Measurements from ENCODE around the gene AGPS.
"Not testable (repeated sequence)": the region's sequence is repeated elsewhere in the genome, so short reads cannot be mapped to it uniquely, and the experiment has no call there.

The AGPS gene

DNA sequence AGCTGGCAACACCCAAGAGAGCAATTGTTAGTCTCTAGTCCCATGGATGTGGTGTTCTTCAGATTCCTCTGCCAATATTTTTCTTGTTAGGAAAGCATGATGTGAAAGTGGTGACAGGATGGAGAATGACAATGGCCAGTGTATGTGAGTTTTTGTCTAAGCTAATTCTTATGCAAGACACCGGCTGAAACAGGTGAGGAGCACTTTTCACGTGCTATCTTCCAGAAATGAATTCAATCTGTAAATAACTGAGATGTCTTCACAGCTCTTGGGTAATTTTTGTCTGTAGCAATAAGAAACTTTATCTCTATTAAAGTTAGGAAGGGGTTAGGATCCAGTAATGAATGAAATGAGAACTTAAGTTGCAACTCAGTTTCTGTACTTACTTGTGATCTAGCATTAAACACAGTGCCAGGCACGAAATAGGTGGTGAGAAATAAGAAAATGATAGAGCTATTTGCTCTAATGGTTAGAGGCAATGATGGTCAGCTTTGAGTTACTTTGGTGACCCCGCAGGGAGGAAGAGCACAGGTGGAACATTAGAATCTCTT, 676 bp upstream of the AGPS start:
- DNase-seq: no peak

DNA sequence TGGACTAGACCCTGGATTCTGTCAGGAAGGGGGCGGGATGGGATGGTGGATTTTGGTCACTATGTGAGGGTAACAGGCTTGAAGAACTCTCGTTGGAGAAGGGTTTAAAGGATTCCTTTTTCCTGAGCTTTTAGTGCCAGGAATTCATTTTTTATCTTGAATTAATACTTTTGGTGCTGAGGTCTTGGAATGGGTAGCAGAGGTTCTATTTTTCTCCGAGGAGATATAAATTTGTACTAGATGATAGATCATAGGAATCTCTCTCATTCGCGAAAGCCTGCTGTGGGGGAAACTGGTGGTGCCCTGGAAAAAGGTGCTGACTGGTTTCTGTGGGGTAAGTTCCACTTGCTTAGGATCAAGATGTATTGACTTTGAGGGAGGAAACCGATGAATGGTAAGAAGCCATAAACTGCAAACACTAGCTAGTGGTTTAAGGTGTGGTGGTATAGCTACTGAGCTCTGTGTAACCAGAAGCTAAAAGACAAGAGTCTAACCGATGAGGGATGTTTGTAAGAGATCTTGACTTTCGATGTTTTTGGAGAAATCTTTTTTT, 706 bp downstream of the AGPS start:
- no peak for DNase-seq

GRCh38 chr2:177393824-177394593, 1.4 kb downstream of the AGPS start:
- DNase-seq: no peak

DNA sequence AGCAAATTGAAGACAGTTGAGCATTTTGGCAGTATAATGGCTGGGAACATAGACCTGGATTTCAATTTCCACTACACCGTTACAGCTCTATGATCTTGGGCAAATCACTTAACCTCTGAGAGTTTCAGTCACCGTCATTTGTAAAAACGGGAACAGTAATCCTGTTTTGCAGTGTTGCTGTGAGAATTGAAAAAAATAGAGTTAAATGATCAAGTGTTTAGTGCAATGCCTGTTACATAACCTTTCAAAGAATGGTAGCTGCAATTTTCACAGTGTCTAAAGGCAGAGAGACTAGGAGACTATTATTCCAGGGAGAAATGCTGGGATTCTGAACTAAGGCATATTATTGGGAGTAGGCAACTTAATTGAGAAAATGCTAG, 2.0 kb downstream of the AGPS start:
- no peak for DNase-seq

DNA sequence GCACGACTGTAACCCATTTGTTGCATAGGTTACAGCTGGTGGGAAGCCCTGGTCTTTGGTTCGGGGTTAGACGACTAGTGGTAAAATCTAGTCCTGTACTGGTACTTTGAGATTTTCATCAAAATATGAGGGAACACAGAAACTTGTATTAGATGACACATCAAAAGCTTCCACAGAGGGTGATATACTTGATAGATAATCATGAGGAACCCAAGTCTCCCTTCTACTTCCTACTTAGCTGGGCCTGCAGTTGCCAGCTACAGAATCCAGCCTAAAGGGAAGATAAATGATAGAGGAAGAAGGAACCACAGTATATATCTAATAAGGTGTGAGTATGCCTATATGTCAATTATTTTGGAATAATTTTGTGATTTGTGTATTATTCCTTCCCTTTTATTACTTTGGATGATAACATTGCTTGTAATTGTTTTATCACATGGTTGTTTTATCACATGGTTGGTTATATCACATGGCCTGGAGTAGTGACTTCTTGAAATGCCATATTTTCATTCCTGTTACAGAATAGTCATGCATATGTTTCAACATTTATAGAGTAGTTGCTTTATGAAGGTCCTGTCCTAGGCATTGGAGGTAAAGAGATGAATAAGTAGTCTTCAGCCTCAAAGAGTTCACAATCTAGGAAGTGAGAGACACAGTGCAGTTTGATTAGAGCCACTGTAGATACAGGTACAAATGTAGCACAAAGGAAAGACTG, 2.9 kb downstream of the AGPS start:
- no peak for DNase-seq

GRCh38 chr2:177396703-177397460, 4.3 kb downstream of the AGPS start:
- no peak for DNase-seq

DNA sequence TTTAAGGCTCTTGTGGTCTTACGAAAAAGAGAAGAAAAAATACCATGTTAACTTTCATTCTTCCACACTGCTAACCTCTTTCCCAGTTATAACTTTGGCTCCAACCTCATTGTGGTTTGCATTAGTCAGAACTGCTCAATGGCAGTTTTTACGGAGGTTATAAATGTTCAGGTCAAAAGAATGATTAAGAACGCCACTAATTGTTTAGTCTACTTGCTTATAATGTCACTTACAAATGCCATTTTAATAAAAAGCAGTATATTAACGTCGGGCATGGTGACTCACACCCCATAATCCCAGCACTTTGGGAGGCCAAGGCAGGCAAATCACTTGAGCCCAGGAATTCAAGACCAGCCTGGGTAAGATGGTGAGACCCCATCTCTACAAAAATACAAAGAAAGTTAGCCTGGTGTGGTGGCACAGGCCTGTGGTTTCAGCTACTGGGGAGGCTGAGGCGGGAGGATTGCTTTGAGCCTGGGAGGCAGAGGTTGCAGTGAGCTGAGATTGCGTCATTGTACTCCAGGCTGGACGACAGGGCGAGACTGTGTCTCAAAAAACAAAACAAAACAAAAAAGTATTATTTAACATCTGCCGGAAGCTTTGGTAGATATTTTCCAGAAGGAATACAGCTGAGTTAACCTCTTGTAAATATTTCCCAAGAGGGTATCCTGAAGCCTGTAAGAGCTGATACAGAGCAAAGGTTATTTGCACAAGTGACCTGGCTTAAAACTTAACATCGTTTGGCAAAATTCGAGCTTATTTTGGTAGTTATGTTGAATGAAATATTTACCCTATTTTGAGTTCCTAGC, 5.1 kb downstream of the AGPS start:
- no peak for DNase-seq

DNA sequence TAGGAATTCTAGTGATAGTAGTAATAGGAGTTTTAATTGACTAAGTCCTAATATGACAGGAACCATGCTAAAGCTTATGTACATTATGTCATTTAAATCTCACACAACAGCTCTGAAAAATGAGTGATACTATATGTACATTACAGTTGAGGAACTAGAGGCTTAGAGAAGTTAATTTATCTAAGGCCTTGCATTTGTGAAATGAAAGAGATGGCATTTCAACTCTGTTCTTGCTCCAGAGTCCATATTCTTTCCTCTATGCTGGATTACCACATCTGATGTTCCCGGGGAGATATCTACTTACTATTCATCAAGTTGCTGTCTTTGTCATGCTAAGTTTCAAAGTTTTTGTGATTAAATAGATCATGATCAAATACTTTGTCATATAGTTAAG, 5.7 kb downstream of the AGPS start:
- DNase-seq: no peak

GRCh38 chr2:177398791-177399190, 6.2 kb downstream of the AGPS start:
- no peak for DNase-seq

DNA sequence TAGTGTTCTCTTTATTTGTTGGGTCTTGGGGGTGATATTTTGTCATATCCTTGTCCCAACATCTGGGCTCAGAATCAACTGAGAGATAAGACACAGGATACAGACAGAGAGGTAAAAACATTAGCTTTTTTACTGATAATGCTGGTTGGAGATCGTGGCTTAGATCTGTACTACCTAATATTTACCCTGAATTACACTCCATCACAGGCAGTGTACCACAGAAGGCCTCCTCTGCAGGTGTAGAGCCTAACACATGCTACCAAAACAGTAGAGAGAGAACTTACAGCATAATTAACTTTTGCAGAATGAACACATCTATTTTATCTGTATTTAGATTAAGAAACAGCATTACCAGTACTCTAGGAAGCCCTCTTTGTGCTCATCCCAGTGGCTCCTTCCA, 6.8 kb downstream of the AGPS start:
- DNase-seq: no peak

DNA sequence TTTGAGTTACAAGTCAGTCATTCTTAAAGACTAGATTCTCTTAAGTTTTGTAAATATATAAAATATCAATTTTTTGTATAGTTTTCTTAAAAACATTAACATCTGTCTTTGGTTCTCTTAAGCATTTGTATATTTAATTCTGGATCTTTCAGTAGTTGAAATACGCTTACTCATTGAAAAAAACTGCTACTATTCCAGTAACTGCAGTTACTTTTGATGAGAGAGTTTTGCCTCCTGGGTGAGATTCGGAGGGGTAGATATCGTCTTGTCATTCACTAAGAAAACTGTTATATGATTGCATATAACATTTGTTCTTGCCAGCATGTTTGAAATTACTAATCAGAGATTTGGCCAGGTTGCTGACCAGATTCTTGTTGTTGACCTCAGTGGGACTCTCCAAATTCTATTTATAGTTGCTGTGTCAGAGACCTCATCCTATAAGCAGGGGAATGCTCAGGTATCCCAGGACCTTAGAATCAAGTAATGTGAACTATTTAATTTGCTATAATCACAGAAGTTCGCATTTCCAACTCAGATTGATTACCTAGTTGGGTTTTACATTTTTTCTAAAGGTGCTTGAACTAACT, 7.9 kb downstream of the AGPS start:
- DNase-seq: no peak

GRCh38 chr2:177402096-177402495, 9.5 kb downstream of the AGPS start:
- no peak for DNase-seq

DNA sequence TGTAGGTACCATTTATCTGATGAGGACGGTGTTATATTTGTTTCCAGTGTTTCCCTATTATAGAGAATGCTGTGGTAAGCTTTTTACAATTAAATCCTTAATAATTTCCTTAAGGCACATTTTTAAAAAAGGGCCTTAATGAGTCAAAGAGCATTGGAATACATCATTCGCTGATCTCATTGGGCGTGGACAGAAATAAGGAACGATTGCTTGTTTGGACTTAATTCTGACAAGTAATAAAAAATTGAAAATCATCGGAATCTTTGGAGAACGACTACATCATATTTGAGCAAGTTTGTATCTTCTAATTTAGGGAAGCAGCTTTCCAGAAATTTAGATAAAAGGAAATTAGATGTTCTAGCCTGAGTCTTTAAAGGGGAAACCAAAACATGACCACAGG, 11.3 kb downstream of the AGPS start:
- DNase-seq: no peak

GRCh38 chr2:177404243-177404642, 11.7 kb downstream of the AGPS start:
- no peak for DNase-seq

- DNase-seq: no peak
Observed at GRCh38 chr2:177405029-177405692, 12.6 kb downstream of the AGPS start.

DNA sequence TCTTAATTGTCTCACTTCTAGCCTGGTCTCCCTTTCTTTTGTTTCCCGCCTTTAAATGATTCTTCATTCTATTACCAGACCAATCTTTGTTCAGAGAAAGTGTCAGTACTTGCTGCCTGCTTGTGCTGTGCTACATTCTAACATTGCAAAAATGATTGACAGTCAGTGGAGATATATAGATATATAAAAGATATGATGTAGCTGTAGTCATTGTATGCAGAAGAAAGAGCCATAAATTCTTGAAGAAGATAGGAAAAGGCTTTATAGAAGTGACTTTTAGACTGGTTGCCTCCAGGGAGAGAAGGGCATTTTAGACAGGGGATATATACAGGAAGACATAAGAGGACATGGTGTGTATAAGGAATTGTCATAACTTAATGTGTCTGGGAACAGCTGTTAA, 13.6 kb downstream of the AGPS start:
- DNase-seq: no peak

- DNase-seq: no peak
Observed at GRCh38 chr2:177407031-177407430, 14.5 kb downstream of the AGPS start.

DNA sequence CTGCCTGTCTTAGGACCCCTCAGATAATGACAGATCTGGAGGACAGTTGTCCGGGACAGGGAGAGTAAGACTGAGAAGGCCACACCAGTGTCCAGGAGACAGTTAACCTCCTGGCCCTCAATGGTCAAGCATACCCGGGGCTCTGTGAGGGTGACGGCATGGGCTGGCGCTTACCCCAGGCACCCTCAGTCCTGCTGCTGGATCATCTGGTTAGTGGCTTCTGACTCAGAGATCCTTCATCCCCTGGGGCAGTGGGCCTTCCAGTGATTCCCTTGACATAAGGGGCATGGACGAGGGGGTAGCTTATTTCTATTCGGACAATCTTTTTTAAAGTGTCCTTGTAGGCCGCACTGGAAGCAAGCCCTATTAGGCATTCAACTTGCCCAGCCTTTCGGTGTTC, 18.1 kb downstream of the AGPS start:
- DNase-seq: not testable (repeated sequence)

- no peak for DNase-seq
Observed at GRCh38 chr2:177413703-177414102, 21.1 kb downstream of the AGPS start.

DNA sequence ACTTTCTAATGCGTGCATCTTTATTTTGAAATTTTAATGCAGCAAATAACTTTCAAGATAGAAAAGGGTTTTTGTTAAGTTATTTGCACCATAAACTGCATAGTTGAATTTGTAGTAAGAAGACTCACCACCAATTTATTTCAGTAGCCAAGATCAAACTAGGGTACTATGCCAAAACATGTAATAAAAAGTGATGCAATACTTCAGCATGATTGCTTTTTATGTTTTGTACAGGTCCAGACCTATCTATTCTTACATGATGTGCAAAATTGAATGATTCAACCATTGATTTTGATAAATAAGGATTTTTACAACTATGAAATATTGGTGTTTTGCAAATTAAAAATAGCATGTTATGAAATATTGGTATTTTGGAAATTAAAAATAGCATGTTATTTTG, 26.7 kb downstream of the AGPS start:
- no peak for DNase-seq

DNA sequence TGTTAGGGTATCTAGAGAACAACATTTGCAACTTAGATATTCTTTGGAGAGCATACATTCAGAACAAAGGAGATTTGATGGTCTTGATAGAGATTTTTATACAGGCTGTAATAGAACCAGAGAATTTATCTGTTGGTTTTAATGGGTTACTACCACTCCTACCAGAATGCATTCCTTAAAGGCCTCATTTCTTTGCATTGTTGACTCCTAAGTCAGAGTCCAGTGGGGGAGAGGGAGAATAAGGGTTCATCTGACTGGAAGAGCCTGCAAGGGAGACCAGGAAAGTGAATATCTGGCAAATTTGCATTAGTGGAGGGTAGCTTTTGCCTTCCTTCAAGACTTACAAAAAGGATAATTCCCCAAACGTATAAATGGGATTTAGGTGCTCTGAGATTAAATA, 29.7 kb downstream of the AGPS start:
- no peak for DNase-seq
